ENCODE measurements around the gene UBR4.

DNA sequence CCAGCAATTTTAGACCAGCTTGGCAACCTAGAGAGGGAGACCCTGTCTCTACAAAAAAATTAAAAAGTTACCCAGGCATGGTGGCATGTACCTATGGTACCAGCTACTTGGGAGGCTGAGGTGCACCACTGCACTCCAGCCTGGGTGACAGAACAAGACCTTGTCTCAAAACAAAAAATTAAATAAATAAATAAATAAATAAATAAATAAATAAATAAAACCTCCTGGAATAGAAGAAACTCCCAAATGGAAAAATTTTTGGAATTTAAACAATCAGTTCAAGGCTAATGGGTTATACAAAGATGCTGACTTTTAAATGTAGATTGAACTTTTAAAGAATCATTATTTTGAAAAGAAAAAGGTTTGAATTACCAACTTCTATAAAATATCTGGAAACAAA, 22.2 kb downstream of the UBR4 start:
- TF ChIP-seq, protein P1, sequence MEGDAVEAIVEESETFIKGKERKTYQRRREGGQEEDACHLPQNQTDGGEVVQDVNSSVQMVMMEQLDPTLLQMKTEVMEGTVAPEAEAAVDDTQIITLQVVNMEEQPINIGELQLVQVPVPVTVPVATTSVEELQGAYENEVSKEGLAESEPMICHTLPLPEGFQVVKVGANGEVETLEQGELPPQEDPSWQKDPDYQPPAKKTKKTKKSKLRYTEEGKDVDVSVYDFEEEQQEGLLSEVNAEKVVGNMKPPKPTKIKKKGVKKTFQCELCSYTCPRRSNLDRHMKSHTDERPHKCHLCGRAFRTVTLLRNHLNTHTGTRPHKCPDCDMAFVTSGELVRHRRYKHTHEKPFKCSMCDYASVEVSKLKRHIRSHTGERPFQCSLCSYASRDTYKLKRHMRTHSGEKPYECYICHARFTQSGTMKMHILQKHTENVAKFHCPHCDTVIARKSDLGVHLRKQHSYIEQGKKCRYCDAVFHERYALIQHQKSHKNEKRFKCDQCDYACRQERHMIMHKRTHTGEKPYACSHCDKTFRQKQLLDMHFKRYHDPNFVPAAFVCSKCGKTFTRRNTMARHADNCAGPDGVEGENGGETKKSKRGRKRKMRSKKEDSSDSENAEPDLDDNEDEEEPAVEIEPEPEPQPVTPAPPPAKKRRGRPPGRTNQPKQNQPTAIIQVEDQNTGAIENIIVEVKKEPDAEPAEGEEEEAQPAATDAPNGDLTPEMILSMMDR (IDR thresholded peaks at IDR 0.05; ENCODE audit: low read depth, low read length) = no peak
- no peak for TF ChIP-seq POLR2A (IDR thresholded peaks at IDR 0.05; ENCODE audit: extremely low read depth, insufficient read length)
